GM19395 (cell line): ENCODE measurements around the gene TENM4.

Experiments
- ATAC-seq: cut with Tn5 transposase; IDR thresholded peaks from one replicate; pipeline ENCODE4 v1.9.1; 2021; ENCODE audit warnings: mild to moderate bottlenecking, moderate library complexity; ENCODE audit not compliant: unreplicated experiment

Gene TENM4

GRCh38 chr11:79092791-79093353 lies 348.0 kb downstream of the TENM4 start:
- ATAC-seq, result no peak

- no peak for ATAC-seq
Measured at GRCh38 chr11:79090191-79090705, 350.6 kb downstream of the TENM4 start.

GRCh38 chr11:79089601-79090000 lies 351.2 kb downstream of the TENM4 start:
- ATAC-seq, result no peak

- ATAC-seq, result no peak
Measured at GRCh38 chr11:79088967-79089366, 351.9 kb downstream of the TENM4 start.

- no peak for ATAC-seq
Measured at GRCh38 chr11:79087961-79088318, 352.9 kb downstream of the TENM4 start.

GRCh38 chr11:79087238-79087960 lies 353.4 kb downstream of the TENM4 start:
- ATAC-seq, result no peak

GRCh38 chr11:79086056-79086455 lies 354.8 kb downstream of the TENM4 start:
- no peak for ATAC-seq

- no peak for ATAC-seq
Measured at GRCh38 chr11:79084382-79084781, 356.4 kb downstream of the TENM4 start.

GRCh38 chr11:79083352-79083751 lies 357.5 kb downstream of the TENM4 start:
- ATAC-seq, result no peak

GRCh38 chr11:79082907-79083306 lies 357.9 kb downstream of the TENM4 start:
- ATAC-seq, result no peak

- ATAC-seq, result no peak
Measured at GRCh38 chr11:79082280-79082679, 358.6 kb downstream of the TENM4 start.

GRCh38 chr11:79081471-79082031 lies 359.3 kb downstream of the TENM4 start:
- ATAC-seq, result no peak

GRCh38 chr11:79080551-79080950 lies 360.3 kb downstream of the TENM4 start:
- ATAC-seq, result no peak

GRCh38 chr11:79078999-79079398 lies 361.8 kb downstream of the TENM4 start:
- ATAC-seq, result no peak

GRCh38 chr11:79078456-79078855 lies 362.4 kb downstream of the TENM4 start:
- ATAC-seq, result no peak

GRCh38 chr11:79077702-79078330 lies 363.0 kb downstream of the TENM4 start:
- ATAC-seq, result no peak

- no peak for ATAC-seq
Measured at GRCh38 chr11:79076526-79077115, 364.2 kb downstream of the TENM4 start.

GRCh38 chr11:79074547-79074946 lies 366.3 kb downstream of the TENM4 start:
- no peak for ATAC-seq

- ATAC-seq, result no peak
Measured at GRCh38 chr11:79071190-79071589, 369.6 kb downstream of the TENM4 start.

GRCh38 chr11:79070518-79070917 lies 370.3 kb downstream of the TENM4 start:
- no peak for ATAC-seq

- ATAC-seq, result no peak
Measured at GRCh38 chr11:79069504-79069903, 371.3 kb downstream of the TENM4 start.
